HG03060 (cell line): ENCODE data around the gene SESN1.

ENCODE experiments used
- ATAC-seq: cut with Tn5 transposase; IDR thresholded peaks from one replicate; pipeline ENCODE4 v1.9.1; 2021; ENCODE audit warnings: low read depth, moderate number of reproducible peaks; ENCODE audit not compliant: unreplicated experiment

Gene SESN1

GRCh38 chr6:109034526-109034925 lies 60.1 kb downstream of the SESN1 start:
- ATAC-seq, result no peak

GRCh38 chr6:109033655-109034054 lies 61.0 kb downstream of the SESN1 start:
- no peak for ATAC-seq

- ATAC-seq, result no peak
Observed at GRCh38 chr6:109031416-109031815, 63.2 kb downstream of the SESN1 start.

- no peak for ATAC-seq
Observed at GRCh38 chr6:109029313-109029712, 65.3 kb downstream of the SESN1 start.

- no peak for ATAC-seq
Observed at GRCh38 chr6:109028439-109028838, 66.2 kb downstream of the SESN1 start.

GRCh38 chr6:109027964-109028363 lies 66.7 kb downstream of the SESN1 start:
- no peak for ATAC-seq

GRCh38 chr6:109025639-109026038 lies 69.0 kb downstream of the SESN1 start:
- ATAC-seq, result no peak

GRCh38 chr6:109024784-109025183 lies 69.9 kb downstream of the SESN1 start:
- ATAC-seq, result no peak

- ATAC-seq, result no peak
Observed at GRCh38 chr6:109024368-109024767, 70.3 kb downstream of the SESN1 start.

GRCh38 chr6:109023356-109023925 lies 71.2 kb downstream of the SESN1 start:
- ATAC-seq, result no peak

GRCh38 chr6:109021870-109022269 lies 72.8 kb downstream of the SESN1 start:
- ATAC-seq, result no peak

GRCh38 chr6:109019911-109020310 lies 74.7 kb downstream of the SESN1 start:
- ATAC-seq, result no peak

- ATAC-seq, result no peak
Observed at GRCh38 chr6:109015176-109015575, 79.5 kb downstream of the SESN1 start.

- ATAC-seq, result no peak
Observed at GRCh38 chr6:109014606-109015005, 80.0 kb downstream of the SESN1 start.

- ATAC-seq, result no peak
Observed at GRCh38 chr6:109013656-109014305, 80.9 kb downstream of the SESN1 start.

- ATAC-seq, result no peak
Observed at GRCh38 chr6:109010705-109011102, 83.9 kb downstream of the SESN1 start.

- no peak for ATAC-seq
Observed at GRCh38 chr6:109009962-109010704, 84.5 kb downstream of the SESN1 start.

- no peak for ATAC-seq
Observed at GRCh38 chr6:109009236-109009961, 85.2 kb downstream of the SESN1 start.

- no peak for ATAC-seq
Observed at GRCh38 chr6:109008537-109009235, 86.0 kb downstream of the SESN1 start.

GRCh38 chr6:109008054-109008453 lies 86.6 kb downstream of the SESN1 start:
- ATAC-seq, result no peak

- no peak for ATAC-seq
Observed at GRCh38 chr6:109007521-109007920, 87.1 kb downstream of the SESN1 start.
